H1 (cell line): ENCODE data around the gene HYDIN. TPM values are rescaled to one million over a fixed set of nuclear protein-coding genes. Genes with fewer than 3 reads are reported as not detected.

Experiments used
- ATF3 ChIP-seq: IDR thresholded peaks from 2 replicates; pipeline ENCODE4 v1.6.1; 2011; ENCODE audit warnings: low read depth, mild to moderate bottlenecking, low read length; ENCODE audit not compliant: insufficient read depth
- BRCA1 ChIP-seq: IDR thresholded peaks from 2 replicates; pipeline ENCODE4 v1.6.1; 2012; ENCODE audit warnings: low read depth, low read length, improper control_type of control experiment
- CHD7 ChIP-seq: fragments of 300-600 bp; sonication (generic); IDR thresholded peaks from 2 replicates; pipeline ENCODE4 v1.7.1; 2012; ENCODE audit warnings: low read length, moderate library complexity, mild to moderate bottlenecking, inconsistent platforms; ENCODE audit not compliant: insufficient replicate concordance
- JUND ChIP-seq: IDR thresholded peaks from 2 replicates; pipeline ENCODE4 v1.6.1; 2011; ENCODE audit warnings: mild to moderate bottlenecking, improper control_type of control experiment, low read length
- KDM5A ChIP-seq: fragments of 200-600 bp; IDR thresholded peaks from 2 replicates; pipeline ENCODE4 v1.7.1; 2012; ENCODE audit warnings: mild to moderate bottlenecking, low read length, inconsistent platforms, mixed read lengths
- MAX ChIP-seq: IDR thresholded peaks from 2 replicates; pipeline ENCODE4 v1.6.1; 2012; ENCODE audit warnings: inconsistent platforms
- RAD21 ChIP-seq, 2 experiments: IDR thresholded peaks in 1 of 2; conservative IDR thresholded peaks in 1 of 2; 2 replicates each; pipeline ENCODE4 v1.6.1; 2011; ENCODE audit warnings: low read depth in 2 of 2, low read length in 2 of 2, improper control_type of control experiment in 1 of 2, inconsistent platforms in 1 of 2, mild to moderate bottlenecking in 1 of 2, moderate library complexity in 1 of 2
- SIRT6 ChIP-seq: IDR thresholded peaks from one replicate; pipeline ENCODE4 v1.7.1; 2012; ENCODE audit warnings: low read length, inconsistent platforms
- SIX5 ChIP-seq: IDR thresholded peaks from 2 replicates; pipeline ENCODE4 v1.6.1; 2011; ENCODE audit warnings: mild to moderate bottlenecking, low read depth, low read length
- SP4 ChIP-seq: IDR thresholded peaks from 2 replicates; pipeline ENCODE4 v1.6.1; 2012; ENCODE audit warnings: low read length, inconsistent platforms
- polyA plus RNA-seq, 7 experiments: library from polyadenylated mRNA; depleted of rRNA in 3 of 7; stranded (reverse) in 5 of 7; unstranded in 2 of 7; fragments of >200 nt in 5 of 7; fragments of 200-250 nt in 2 of 7; gene quantifications; 1 replicate in 5 of 7; 2 replicates in 1 of 7; 4 replicates in 1 of 7; pipeline versions ENCODE4 v1.2.1 to v1.2.3, GENCODE V29; 2011 to 2013; ENCODE audit warnings: missing spikeins in 2 of 7, mixed read lengths in 2 of 7
- total RNA-seq: library from RNA; stranded (reverse); fragmentation: NEBNext Ultra II Directional; extraction: Animal tissue kit (Norgen Biotek cat#: 25700); gene quantifications from 2 replicates; pipeline ENCODE4 v1.2.1, GENCODE V29; 2021

HYDIN gene
- total and polyA plus RNA-seq, 2 of the 8 experiments (the other 6 are each of a cell fraction or from before 2014, with no cell fraction given), result 1.1 to 1.8 TPM

- TF ChIP-seq CHD7 (no peak), KDM5A (no peak), BRCA1 (no peak), SIRT6 (no peak), RAD21 (IDR thresholded peaks at IDR 0.05 in 1 of 2, conservative IDR thresholded peaks at IDR 0.05 in 1 of 2; ENCODE audit: low read depth in 2 of 2, low read length in 2 of 2) (no peak), JUND (no peak), ATF3 (no peak), SP4 (no peak), MAX (no peak), SIX5 (no peak)
Measured at GRCh38 chr16:71218306-71218963, 12.1 kb downstream of the HYDIN start (continued).
